ENCODE measurements around the gene SLC8B1.

Gene SLC8B1

DNA sequence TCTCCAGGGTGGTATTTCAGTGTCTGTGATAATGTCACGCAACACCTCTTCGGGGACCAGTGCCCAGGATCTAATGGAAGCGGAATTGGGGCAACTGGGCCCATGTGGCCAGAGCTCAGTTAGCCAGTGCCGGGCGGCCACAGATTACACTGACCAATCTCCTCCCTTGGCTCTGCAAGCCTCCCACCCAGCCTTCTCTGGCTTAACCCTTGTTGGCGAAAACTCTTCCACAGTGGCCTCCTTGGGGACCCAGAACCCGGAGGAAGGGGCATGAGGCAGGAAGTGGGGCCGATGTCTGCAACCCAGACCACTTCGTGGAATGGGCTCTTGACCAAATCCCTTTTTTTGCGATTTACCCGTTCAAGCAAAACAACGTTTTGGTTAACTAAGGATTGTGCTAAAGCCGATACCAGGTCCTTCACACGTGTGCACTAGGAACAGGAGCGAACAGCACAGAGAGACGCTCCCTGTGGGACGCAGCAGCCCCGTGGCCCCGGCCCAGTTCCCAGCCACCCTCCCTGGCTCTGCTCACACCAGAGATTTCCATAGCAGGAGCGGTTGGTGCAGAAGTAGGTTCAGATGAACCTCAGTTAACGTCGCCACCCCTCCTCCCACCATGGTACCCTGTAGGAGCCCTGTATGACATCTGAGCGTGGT, 38.2 kb downstream of the SLC8B1 start:
- no peak for DNase-seq (ENCODE audit: low read depth in 1 of 2, low spot score in 1 of 2)

DNA sequence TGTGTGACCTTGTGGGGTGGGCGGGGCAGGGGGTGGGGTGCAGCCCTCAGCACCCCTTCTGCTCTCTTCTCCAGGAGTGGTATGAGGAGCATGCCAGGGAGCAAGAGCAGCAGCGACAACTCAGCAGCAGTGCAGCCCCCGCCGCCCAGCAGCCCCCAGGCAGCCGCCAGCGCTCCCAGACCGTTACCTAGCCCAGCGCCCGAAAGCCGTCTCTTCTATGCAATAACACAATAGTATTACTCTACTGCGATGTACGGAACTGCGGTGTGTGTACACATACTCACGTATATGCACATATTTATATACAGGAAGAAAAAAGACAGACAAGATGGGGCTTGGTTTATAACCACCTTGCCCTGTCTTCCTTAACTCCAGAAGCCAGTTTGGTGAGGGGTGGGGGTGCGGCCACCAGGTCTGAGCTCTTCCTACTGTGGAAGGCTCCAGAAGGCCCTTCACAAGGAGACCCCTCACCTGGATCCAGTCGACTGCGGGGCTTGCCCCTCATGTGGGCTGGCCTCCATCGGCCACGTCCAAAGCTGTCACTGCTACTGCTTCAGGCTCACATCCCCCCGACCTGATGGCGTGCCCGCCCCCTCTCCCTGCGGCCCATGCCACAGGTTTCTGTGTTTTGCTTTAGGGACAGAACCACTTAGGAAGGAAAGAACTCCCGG, 38.9 kb downstream of the SLC8B1 start:
- no peak for DNase-seq (ENCODE audit: low read depth in 1 of 2, low spot score in 1 of 2)

DNA sequence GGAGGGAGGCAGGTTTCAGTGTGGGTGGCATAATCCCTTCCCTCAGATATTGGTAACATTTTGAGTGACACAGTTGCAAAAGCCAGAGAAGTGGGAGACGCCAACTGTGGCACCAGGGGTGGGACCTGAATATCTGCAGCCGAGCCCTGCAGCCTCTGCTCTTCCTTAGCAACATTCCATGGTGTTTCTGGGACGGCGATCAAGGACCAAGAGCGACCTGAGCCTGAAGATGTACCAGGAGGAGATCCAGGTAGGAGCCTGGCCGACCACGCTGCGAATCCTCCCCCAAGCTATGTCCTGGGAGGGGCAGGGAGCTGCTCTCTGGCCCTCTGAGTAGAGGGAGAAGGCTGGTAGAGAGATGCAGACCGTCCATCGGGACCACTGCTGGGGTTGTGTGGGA, 41.8 kb downstream of the SLC8B1 start:
- DNase-seq (ENCODE audit: low read depth in 1 of 2, low spot score in 1 of 2) = no peak

DNA sequence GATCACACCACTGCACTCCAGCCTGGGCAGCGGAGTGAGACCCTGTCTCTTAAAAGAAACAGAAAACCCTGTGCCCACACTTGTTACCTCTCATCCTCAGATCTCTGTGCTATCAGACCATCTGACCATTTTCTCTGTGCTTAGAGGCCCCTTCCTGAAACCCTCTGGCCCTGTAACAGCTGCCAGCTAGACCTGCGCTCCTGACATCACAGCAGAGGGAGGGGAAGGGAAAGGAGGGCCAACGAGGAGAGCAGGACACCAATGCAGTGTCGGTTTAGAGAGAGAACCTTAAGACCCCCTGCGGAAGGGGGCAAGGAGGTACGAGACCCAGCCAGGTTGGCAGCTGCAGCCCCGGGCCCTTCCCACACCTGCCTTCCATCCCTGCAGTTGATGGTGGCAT, 42.4 kb downstream of the SLC8B1 start:
- no peak for DNase-seq (ENCODE audit: low read depth in 1 of 2, low spot score in 1 of 2)

DNA sequence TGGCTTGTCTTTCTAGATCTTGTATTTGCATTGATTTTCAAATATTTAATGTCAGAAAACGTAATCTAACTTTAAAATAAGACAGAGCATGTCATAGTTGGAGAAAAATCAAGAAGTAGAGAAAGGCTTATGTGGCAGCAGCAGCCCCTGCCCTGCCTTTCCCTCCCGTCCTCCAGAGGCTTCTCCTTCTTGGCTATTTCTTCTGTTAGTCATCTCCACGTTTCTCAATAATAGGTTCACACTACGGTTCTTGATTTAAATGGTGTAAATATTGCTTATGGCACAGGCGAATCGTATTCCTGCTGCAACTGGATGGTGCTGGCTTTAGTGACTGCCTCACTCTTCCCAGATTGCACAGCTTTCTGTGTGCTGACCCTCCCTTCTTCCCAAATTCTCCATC, 42.8 kb downstream of the SLC8B1 start:
- no peak for DNase-seq (ENCODE audit: low read depth in 1 of 2, low spot score in 1 of 2)

DNA sequence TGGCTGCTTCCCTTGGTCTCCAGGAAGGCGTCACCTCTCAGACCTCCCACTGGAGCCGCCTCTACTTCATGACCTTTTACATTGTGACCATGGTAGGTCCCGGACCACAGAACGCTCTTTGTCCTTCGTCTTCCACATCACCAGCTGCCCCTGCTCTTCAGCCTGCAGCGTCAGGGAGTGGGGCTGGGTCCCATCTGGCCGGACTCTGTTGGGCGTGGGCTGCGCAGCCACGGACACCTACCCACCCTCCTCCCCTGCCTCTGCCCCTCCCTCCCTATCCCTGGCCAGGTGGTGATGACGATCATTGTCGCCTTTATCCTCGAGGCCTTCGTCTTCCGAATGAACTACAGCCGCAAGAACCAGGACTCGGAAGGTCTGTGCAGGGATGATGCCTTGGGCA, 43.3 kb downstream of the SLC8B1 start:
- DNase-seq (ENCODE audit: low read depth in 1 of 2, low spot score in 1 of 2) = no peak

DNA sequence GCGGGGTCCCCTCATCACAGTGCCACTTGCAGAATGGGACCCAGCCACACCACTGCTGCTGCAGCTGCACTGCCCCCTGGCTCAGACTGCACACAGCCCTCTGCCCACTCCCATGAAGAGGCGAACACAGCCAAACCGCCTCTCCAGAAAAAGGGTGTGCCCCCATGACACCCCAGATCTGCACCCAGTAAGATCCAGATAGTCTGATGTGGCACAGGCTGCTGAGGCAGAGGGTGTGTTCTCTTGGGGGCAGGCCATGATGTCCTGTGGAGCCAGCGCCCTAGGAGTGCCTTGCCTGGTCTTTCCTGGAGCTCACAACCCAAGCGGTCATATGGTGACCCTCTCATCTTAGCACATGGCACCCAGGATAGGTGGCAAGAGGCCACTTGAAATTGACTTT, 44.4 kb downstream of the SLC8B1 start:
- DNase-seq (ENCODE audit: low read depth in 1 of 2, low spot score in 1 of 2) = no peak

DNA sequence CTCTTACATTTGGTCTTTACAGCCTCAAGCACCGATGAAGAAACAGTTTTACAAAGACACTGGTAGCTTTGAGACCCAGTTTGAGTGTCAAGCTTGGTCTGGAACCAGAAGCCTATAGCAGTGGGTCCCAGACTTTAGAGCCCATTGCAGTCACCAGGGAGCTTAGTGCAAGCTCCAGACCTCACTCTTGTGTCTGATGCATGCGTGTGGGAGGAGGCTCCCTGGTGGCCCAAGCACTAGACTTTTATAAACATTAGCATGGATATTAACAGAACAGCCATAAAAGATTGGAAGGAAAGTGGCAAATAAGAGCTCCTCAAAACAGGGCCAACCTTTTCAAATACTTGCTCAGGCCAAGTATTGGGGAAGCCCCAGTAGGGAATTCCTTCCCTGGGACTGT, 45.5 kb downstream of the SLC8B1 start:
- DNase-seq (ENCODE audit: low read depth in 1 of 2, low spot score in 1 of 2) = no peak

DNA sequence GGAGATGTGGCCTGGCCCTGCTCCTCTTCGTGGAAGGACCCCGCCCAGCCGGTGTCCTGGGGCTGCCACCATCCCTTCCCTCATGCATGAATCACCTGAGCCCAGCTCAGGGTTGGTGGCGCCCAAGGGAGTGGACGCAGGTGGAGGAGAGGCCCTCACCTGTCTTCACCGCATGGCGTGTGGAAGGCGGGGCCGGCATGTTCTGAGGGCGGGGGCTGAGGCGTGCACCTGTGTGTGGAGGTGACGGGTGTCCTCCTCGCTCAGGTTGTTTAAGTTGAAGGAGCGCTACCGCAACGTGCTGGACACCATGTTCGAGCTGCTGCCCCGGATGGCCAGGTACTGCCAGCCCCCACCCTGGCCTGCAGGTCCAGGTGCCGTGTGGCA, 47.0 kb downstream of the SLC8B1 start:
- DNase-seq (ENCODE audit: low read depth in 1 of 2, low spot score in 1 of 2) = no peak

DNA sequence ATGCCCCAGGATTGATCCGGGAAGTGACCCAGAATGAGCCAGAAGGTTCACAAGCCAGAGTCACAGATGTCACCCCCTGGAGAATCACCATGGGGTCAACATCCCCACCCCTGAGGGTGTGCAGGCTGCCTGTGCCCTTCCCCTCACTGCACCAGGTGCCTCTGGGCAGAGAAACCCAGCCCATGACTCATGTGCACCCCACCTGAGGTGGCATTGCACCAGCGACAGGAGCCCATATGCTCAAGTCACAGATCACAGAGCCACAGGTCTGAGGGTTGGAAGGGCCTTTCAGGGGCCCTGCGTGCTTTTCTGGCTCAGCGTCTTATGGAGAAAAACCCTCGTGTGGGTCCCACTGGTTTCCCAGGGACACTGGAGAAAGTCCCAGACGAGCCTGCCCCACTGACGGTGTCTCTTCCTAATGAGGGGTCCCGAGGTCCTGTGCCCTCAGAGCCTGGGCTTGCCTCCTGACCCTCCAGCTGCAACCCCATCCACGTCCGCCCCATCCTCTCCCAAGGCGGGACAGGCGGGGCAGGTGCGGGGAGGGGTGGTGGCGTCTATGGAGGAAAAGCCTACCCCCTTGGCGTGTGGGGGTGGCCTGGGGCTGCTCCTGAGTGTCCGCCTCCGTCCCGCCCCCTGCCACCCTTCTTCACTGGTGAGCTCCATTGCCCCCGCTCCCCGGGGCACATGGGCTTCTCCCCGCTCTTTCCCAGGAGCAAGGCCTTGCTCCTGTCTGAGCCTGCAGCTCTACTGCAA, 47.6 kb downstream of the SLC8B1 start:
- no peak for DNase-seq (ENCODE audit: low read depth in 1 of 2, low spot score in 1 of 2)

DNA sequence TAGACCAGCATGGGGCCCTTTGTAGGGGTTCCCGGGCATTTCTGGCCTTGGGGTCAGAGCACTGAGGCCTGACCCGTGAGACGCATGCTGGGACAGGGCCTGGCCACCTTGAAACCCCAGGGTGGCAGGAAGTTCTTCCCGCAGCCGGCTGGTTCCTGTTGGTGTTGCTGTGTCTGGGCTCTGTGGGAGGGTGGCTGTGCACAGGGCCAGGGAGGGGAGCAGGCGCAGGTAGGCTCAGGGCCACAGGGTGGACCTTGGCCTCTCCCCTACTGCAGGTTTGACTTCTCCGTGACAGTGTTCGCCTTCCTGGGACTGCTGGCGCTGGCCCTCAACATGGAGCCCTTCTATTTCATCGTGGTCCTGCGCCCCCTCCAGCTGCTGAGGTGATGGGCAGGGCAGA, 48.2 kb downstream of the SLC8B1 start:
- DNase-seq (ENCODE audit: low read depth in 1 of 2, low spot score in 1 of 2) = no peak

DNA sequence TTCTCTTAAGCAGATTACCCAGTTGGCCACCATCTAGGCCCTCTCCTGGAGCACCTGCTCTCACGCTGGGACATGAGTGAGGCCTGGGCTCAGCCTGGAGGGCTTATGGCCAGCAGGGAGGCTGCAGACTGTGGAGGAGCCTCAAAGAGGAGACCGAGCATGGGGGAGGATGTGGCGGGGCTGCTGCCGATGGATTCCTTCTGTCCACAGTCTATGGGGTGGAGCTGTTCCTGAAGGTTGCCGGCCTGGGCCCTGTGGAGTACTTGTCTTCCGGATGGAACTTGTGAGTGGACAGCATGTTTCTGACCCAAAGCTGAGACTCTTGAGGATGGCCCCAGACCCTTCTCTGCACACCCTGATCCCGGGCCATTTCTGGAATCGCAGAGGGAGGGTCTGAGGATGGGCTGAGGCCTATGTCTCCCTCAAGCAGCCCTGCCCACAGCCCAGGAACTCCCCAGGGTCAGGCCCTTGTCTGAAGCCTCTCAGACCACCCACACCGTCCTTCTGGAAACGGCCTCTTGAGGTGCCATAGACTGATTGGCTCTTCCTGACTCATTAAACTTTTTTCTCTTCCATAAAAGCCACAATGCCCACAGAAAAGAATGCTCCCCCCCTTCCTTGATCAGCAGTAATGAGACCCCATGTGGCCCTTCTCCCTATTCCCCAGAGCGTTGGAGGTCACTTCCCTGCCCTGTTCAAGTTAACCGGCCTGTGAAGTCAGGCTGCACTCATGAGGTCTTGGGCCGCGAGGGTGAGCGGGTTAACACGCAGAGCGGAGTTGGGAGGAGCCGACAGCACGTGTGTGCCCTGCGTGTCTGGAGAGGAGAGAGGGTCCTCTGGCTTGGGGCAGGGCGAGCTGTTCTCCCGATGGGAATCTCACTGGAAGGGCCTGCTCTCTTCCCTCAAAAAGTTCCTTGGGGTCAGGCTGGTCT, 49.0 kb downstream of the SLC8B1 start:
- DNase-seq (ENCODE audit: low read depth in 1 of 2, low spot score in 1 of 2) = no peak

DNA sequence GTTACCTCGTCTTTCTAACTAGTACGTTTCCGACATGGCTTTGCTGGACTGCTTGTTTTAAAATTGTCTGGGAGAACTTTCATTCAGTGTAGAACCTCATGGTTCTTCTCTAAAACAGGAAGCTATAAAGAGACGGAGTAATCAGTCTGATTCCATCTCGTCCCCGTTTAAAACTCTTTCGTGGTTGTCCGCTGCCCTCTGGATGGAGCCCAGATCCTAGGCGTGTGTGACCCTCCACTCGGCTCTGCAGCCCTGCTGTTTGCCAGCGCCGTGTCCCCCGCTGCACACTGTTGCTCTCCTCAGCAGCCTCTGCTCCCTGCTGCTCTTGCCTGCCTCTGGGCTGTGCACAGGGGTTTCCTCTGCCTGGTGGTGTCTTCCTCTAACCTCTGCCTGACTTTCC, 50.2 kb downstream of the SLC8B1 start:
- DNase-seq (ENCODE audit: low read depth in 1 of 2, low spot score in 1 of 2) = no peak

DNA sequence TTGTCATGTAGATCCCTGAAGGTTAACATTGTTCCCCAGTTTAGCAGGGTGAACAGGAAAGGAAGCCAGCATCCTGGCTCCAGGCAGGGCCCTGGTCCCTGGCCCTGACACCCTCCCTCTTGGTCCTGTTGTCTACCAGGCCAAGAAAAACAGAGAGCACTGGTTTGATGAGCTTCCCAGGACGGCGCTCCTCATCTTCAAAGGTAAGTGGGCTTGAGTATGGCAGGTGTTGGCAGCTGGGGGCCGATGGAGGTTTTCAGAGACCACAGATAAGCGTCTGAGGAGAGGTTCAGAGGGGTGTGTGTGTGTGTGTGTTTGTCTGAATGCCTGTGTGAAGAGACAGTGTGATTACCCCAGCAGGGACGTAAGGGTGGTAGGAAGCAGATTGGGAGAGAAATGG, 56.3 kb downstream of the SLC8B1 start:
- no peak for DNase-seq (ENCODE audit: low read depth in 1 of 2, low spot score in 1 of 2)

DNA sequence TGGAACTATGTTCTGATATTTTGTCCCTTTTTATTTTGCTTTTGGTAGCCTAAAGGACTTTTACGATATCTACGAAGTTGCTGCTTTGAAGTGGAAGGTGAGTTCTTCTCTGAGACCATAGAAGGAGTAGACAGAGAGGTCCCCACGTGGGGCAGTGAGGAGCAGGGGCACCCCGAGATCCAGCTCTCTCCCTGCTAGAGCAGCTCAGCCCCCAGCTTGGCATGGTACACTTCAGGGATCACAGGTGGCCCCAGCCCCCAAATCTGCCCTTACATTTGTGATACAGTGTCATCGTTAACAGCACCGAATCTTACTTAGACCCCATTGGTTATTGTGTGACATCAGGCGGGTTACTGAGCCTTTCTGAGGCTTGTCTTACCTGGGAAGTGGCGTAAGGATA, 56.8 kb downstream of the SLC8B1 start:
- no peak for DNase-seq (ENCODE audit: low read depth in 1 of 2, low spot score in 1 of 2)

DNA sequence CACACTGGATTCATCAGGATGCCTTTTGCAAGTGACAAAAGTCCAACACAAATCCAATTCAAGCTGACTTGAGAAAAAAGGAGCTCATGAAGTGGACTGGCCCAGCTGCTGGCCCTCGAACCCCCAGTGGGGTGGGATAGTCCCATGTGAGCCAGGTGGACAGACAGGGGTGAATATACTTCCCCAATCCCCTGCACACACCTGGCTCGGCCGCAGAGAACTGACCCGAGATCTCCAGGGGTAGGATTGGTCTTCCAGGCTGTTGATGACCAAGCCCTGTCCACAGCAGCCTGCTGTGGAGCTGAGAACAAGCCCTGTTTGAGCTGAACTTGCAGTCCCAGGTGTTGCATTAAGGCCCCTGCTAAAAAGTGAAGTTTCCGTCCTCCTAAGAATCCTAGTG, 57.4 kb downstream of the SLC8B1 start:
- DNase-seq (ENCODE audit: low read depth in 1 of 2, low spot score in 1 of 2) = no peak

DNA sequence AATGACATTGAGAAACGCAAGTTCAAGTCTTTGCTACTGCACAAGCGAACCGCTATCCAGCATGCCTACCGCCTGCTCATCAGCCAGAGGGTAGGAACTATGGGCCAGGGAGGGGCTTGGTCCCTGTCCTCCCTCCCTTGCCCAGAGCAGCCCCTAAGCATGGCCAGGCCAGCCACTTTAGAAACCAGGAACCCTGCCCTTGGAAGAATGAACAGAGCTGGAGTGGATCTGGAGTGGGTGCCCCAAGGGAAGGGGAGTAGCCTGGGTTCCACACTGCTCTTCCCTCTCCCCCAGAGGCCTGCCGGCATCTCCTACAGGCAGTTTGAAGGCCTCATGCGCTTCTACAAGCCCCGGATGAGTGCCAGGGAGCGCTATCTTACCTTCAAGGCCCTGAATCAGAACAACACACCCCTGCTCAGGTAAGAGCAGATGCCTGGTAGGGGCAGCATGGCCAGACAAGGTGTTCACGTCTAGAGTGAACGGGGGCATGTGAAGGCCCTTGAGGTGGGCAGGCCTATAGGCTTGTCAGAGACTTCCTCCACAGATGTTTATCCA, 57.9 kb downstream of the SLC8B1 start:
- no peak for DNase-seq (ENCODE audit: low read depth in 1 of 2, low spot score in 1 of 2)

DNA sequence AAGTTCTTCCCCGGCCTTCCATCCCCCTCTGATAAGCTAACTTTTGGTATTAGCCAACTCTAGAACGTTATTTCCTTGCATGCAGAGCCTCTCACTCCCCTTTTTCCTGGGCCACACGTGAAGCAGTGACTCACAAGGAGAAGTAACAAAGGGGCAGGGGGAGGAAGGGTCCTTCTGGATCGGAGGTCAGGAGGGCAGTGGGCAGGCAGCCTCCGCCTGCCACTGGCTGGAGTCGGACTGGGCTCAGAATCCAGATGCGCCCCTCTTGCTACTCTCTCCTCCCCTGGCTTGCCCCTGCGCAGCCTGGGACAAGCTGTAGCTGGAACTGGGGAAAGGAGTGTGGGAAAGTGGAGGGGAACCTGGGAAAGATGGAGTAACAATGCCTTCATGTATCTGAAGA, 58.6 kb downstream of the SLC8B1 start:
- DNase-seq (ENCODE audit: low read depth in 1 of 2, low spot score in 1 of 2) = no peak

DNA sequence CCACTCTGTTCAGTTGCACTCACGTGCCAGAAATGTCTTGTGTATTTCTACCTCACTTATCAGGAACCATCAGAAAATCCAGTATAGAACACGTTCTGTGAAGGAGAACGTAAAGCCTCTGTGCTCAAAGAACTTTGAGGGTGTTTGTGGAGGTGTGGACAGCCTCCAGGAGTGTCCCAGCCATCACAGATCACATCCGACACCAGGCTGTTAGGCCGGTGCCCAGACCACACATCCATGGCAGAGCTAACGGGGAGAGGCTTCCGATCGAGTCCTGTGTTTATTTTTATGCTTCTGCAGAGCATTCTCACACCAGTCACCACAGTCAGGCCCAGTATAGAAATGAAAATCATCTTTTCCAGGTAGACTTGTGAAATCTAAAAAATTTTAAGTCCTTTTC, 60.1 kb downstream of the SLC8B1 start:
- DNase-seq (ENCODE audit: low read depth in 1 of 2, low spot score in 1 of 2) = no peak

DNA sequence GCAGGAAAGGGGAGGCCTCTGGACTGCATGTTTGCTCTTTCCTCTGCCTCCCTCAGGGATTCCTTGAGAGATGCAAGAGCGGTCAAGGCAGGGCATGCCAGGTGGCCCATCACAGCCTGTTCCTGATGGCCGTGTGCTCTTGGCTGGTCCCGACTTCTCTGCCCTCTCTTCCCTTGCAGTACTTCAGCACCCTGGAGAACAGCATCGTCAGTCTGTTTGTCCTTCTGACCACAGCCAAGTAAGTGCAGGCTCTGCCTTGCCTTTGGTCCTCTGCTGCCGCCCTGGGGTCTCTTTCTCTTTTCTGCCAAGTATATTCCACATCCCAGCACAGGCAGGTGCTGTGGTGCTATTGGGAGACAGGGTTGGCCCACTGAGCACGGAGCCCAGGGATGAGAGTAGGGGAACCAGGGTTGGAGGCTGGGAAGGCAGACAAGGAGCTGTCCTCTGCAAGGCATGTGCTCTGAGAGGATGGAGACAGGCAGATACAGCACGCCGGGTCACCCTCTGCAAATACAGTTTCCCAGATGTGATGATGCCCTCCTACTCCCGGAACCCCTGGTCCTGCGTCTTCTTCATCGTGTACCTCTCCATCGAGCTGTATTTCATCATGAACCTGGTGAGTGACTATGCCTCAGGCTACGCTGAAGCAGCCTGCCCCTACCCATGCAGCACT, 61.7 kb downstream of the SLC8B1 start:
- no peak for DNase-seq (ENCODE audit: low read depth in 1 of 2, low spot score in 1 of 2)
